NCI-H146 (cell line): ENCODE results near the gene CDC25C.
"Not testable (repeated sequence)": the region's sequence is repeated elsewhere in the genome, so short reads cannot be mapped to it uniquely, and the experiment has no call there.

Experiments used
- DNase-seq: peaks from one replicate; lab custom pipeline; 2025; lab: John Stamatoyannopoulos, UW

CDC25C gene

DNA sequence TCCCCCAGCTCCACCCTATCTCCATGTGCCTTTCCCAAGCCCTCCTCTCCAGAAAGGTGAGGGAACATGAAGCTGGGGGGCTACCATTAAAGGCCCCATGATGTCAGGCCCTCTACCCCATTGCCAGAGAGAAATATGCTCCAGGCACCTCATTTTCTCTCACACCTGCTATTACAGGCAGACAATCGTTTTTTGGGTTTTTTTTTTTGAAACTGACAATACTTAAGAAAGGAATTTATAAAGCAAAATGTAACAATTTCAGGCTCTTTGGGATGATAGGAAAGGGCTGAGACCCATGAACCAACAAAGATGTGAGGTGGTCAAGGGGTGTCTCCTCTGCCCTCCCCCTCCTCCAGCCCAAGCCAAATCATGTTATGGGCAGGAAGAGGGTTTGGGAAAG lies 55.7 kb downstream of the CDC25C start:
- DNase-seq, result no peak

DNA sequence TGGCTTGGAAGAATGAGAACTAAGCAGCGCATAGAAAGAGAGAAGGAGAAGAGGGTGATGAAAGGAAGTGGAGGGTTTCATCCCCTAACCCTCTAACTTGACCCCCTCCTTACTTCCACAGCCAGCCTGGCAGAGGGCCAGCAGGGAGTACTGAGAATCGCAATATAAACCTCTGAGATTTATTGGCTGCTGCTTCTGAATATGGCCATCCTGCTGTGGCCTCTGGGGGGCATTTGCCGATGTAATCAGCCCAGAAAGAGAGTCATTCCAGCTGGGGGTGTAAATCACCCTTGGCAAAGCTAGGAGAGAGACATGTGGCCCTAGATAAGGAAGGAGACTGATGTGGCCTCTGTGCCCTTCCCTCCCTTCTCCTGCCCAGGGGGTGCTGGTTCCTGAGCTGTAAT lies 56.2 kb downstream of the CDC25C start:
- peak; percentile 58 for DNase-seq

DNA sequence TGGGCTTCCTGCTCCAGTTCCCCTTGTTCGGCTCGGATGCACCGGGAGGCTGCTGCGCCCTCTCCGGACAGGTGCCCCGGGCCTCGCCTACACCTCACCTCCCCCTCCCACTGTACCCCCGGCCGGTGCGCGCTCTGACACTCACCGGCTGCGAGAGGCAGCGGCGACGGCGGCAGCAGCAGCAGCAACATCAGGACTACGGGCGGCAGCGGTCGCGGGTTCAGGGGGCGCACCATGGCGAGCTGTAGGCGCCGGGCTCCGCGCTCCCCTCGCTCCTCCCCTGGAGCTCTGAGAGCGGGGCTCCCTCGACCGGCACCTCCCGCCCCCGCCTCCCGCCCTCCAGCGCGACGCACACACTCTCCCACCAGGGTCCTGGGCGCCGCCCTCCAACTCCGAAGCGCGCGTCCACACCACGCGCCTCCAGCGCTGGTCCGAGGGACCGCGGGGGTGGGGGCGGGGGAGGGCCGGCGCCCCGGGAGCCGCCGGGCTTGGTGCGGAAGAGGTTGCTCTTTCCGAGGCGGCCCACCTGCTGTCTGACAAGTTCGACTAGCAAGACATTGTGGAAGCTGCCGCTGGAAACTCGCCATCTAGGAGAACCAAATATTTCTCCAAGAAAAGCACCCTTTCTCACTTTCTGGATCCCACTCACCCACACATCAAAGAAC lies 57.3 kb downstream of the CDC25C start, which contains the start of gene GFRA3:
TSS of gene GFRA3 (minus strand) at position 433 of the 665 bp plus-strand sequence. CDS start at position 236, 197 bp downstream.
- DNase-seq, result peak; percentile 41

DNA sequence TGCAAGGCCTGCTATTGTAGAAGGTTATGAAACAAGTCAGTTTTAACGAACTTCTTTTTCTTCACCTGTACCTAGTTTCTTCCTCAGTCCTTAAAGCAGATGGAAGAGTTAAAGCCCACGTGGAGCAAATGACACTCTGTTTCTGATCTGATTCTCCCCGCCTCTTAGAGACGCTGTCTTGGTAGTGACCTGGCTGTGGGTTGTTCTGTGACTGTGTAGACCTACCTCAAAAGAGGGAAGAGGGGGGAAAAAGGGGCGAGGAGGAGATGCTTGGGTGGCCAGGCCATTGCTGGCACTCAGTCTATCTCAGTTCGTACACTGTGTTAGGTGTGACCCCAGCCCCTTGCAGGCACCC lies 57.8 kb downstream of the CDC25C start:
- no peak for DNase-seq

DNA sequence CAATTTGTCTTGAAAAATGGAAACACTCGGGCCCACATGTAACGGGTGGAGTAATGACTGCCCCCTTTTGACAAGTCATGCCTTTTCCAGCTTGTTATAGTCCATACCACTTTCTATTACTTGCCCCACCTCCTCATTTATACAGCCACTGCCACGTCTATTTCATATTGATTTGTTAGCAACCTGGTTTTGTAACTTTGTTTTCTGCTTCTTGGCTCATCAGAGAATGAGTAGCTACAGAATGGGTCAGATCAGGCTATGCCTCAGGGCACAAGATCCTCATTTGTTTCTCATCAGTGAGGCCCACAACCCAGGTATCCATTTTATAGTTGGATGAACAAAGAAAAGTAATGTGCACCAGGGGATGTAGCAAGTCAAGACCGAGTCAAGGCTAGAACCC lies 58.9 kb downstream of the CDC25C start:
- no peak for DNase-seq

DNA sequence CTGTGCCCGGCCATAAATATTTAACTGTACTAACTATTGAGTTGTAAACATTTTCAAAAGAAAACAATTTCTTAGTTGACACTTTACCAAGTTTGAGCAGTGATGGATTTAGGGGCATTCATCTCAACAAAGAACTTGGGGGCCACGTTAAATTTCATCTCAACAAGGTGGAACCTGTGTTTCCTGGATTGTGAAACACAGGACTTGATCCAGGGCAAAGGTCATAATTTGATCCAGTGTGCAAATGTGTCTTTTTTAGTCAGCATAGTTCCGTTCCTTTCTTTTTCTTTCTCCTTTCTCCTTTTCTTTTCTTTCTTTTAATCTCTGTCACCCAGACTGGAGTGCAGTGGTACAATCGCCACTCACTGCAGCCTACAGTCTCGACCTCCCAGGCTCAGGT lies 60.3 kb downstream of the CDC25C start:
- no peak for DNase-seq

DNA sequence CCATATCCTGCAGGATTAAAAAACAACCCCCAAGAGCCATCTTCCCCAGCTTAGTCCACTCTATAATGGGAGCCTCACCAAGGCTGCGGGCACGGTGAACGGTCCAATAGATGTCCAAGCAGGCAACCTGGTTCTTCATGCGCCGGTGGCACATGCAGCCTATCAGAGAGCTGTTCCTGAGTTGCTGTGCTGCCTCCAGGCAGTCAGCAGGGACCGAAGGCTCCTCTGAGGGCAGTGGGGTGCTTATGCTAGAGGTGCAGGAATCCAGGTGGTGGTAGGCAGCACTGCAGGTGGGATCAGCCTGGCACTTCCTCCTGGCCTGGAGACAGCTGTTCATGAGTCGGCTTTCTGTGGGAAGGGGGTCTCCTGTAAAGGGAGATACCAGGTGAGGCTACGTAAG lies 67.4 kb downstream of the CDC25C start:
- DNase-seq, result no peak

DNA sequence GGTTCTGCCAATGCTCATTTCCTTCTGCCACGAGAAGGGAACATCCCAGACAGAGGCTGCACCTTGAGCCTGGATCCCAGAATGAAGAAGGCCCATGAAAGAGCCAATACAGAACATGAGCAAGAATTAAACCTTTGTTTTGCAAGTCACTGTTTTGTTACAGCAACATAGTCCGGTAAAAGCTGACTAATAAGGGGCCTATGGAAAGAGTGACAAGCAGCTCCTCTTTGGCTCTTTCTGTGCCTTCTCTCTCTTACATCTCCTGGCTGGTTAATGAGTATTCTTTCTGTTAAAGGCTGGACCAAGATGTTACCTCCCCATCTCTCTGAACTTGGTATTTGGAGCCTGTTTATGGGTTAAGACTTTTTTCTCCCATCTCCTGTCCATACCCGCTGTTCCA lies 68.0 kb downstream of the CDC25C start:
- no peak for DNase-seq

DNA sequence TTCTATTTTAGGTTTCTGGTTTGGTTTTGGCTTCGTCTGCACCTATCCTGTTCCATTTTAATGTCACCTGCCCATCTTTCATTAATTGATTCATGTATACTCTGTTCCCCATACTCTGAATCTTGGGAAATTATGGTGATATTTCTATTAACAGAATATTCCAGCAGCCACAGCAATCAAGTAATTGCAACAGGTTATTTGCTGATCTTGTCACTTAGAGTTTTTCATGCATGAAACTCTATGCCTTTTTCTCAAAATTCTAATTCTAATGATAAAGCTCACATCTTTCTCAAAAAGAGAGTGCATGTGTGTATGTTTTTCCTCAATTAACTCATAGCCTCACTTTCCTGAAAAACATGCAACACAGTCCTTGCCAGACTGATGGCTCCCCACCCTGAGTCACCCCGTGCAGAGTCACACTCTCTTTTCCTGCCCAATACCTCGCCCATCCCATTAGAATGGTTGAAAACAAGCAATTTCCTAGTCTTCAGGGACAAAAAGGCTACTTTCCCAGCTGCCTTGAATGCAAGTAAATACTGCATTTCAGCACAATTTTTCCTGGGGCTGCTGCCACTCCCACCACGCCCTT lies 72.8 kb downstream of the CDC25C start:
- no peak for DNase-seq

DNA sequence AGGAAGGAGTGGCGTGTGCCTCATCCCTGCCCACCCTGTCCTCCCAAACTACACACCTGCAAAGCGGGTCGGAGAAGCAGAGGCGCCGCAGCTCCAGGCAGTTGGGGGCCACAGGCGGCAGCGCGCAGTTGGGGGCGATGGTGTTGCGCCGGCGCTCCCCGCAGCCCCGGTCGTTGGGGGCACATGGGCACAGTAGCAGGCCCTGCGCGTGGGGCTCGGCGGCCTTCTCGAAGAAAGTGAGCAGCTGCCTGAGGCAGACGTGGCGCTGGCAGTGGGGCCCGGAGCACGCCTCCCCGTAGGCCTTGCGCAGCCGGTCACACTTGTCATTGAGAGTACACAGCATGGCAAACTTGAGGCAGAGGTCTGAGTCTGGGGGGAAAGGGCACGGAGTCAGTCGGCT lies 74.0 kb downstream of the CDC25C start:
- DNase-seq, result no peak

DNA sequence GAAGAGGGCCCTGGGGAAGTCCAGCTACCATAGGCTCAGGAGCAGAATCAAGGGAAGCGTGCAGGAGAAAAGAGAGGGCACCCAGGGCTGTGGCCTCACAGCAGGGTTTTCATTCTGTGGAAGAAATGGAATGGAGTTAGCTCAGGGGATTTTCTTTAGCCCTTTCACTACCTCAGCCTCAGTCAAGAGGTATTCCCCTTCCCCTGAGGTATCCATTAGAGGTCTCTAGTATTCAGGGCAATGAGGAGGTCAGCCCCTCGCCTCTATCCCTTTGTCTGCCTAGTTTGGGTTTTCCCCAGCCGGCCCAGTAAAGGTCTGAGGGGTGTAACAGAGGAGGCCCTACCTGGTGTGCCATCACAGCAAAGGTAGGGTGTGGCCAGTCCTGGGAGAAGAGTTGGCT lies 78.7 kb downstream of the CDC25C start:
- DNase-seq, result no peak

DNA sequence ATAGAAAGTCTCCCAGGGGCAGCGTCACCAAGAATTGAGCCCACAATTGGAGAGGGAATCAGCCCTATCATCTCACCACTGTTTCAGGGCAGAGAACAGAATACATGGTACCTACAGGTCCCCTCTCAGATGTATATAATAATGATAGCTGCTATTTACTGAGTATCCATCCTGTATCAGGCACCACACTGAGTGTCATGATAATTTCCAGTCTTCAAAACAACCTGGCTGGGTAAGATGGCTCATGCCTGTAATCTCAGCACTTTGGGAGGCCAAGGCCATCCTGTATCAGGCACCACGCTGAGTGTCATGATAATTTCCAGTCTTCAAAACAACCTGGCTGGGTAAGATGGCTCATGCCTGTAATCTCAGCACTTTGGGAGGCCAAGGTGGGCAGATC lies 83.8 kb downstream of the CDC25C start:
- DNase-seq, result not testable (repeated sequence)

DNA sequence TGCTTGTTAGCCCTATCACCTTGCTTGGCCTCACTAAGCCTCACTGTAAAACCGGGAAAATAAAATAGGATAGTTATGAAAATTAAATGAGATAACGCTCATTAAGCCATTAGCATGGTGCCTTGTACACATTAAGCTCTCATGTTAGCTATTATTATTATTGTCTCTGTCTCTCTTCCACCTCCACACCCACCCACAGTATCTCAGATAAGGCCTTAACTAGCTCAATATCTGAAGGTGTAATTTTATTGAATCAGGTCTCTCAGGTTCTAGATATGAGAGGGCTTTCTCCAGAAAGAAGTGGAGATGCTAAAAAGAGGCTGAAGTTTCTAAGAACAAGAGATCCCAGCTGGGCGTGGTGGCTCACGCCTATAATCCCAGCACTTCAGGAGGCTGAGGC lies 84.8 kb downstream of the CDC25C start:
- no peak for DNase-seq

DNA sequence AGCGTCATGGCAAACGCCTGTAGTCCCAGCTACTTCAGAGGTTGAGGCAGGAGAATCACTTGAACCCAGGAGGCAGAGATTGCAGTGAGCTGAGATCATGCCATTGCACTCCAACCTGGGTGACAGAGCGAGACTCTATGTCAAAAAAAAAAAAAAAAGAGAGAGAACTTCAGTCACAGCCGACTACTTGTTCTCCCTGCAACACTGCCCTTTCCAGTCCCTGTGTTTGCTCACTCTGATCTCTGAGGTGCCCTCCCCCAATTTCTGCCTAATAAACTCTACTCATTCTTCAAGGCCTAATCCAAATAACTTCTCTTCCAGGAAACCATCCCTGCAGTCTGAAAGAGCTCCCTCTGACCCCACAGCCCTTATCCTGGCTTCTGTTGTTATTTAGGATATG lies 85.3 kb downstream of the CDC25C start:
- no peak for DNase-seq

DNA sequence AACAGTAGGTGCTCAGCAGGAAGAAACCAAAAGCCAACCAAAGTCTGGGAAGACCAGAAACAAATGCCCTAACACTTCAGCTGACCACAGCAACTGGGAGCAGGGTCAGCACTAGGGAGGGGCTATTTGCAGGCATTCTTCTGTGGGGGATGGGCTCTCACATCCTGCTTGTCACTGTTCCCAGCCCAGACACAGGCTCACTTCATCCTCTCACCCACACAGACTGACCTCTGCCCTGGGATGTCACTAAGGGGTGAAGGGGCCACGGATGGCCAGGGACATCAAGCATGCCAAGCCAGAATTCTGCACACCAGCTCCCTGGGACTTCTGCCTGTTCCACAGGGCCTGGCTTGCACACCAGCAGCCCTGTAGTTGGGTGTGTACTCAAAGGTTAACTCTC lies 85.9 kb downstream of the CDC25C start:
- no peak for DNase-seq

DNA sequence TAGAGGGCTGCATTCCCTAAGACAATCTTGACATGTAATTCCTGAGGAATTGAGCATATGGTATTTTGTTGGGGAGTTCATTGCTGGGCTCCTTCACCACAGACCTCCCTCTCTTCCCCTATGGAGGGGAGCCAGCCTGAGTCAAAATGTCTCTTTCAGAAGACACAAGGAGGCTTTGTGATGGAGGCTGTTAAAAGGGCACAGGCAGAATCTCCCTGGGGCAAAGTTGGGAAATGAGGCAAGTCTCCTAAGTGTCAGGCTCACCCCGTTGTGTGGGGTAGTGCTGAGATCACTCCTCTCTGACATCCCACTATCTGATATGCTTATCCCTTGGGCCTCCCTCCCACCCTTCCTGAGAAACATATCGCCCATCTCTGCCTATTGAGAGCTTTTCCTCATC lies 87.8 kb downstream of the CDC25C start:
- no peak for DNase-seq

DNA sequence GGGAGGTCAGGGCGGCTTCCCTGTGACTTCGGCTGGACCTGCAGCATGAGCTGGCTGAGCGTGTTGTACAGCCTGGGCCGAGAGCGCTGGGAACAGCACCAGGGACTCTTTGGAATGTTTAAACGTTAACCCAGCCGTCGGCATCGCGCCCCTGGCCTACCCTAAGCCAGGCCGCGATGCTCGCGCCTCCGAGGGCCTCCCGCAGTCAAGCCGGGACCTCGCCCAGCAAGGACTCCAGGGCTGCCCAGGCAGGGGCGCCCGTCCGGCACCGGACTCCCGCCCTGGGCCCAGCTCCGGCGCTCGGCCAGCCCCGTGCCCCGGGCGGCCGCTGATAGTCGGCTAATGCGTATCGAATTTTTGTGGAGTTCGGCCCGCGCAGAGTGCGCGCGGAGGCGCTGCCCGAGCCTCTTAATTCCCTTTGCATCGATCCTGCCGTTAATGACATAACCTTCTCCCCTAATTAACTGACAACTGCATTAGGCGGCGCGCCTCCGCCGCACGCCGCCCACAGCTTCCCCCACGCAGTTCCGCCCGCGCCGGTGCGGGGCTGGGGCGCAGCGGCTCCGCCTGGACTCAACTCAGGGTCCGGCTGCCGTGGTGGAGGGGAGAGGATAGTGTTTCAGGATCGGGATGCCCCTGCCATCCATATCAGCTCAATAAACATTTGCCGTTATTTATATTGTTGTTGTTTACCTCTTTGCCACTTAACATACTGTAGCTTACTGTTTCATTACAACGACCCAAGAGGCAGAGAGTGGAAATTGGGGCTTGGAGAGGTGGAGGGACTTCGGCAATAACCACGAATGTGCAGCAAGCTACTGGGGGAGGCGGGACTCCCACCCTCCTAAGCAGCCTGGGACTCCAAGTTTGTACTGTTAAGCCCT lies 89.7 kb downstream of the CDC25C start:
- DNase-seq, result peak; percentile 26

DNA sequence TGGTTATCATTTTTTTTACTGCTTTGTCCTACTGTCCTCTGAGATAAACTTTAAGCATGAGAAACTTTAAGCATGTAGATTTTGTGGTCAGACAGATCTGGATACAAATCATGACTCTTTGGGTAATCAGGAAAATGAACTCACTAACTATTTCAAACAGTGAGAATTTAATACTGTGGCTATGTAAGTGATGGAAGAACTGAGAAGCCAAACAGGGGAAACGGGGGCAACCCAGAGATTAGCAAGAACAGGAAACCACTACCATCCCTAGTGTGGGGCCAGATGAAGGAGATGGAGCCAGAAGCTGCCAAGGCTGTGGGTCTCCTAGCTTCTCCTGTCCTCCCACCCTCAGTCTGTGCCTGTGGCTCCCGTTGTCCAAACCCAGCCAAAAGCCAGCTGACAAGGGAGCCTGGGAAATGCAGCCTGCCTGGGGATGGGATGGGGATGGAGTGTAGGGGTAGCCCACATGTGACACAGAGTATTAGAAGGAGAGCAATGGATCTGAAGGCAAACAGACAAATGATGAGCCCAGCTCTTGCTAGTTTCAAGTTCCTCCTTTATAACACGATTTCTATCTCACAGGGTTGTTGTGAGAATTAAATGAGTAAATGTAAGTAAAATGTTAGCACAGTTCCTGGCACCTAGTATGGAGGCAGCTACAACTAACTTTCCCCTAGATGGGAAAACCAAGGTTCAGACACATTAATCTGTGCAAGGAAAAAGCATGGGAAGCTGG lies 90.8 kb downstream of the CDC25C start:
- no peak for DNase-seq

DNA sequence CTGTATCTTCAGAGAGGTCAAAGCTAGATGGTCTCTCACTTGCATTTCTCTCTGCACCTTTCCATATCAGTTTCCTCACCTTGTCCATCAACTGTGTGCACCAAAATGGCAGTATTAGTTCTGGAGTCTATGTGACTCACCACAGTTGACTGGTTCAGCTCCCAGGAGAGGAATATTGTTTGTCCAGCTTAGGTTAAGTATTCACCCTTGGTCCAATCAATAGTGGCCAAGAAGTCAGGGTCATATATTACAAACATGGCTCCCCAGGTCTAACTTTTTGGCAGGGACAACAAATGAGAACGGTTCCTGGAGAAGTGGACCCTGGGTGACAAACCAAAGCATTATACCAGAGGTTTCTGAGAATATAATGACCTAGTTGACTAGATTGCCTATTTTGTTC lies 93.6 kb downstream of the CDC25C start:
- DNase-seq, result no peak
